22Rv1 (cell line): Measurements from ENCODE around the gene PARD3.

Source experiments
- CTCF ChIP-seq: fragments of 450-650 bp; IDR thresholded peaks from 2 replicates; pipeline ENCODE4 v1.5.1; 2017; ENCODE audit warnings: mild to moderate bottlenecking
- ZFX ChIP-seq: fragments of 450-650 bp; IDR thresholded peaks from 2 replicates; pipeline ENCODE4 v1.6.1; 2017; ENCODE audit warnings: antibody characterized with exemption, borderline replicate concordance

DNA sequence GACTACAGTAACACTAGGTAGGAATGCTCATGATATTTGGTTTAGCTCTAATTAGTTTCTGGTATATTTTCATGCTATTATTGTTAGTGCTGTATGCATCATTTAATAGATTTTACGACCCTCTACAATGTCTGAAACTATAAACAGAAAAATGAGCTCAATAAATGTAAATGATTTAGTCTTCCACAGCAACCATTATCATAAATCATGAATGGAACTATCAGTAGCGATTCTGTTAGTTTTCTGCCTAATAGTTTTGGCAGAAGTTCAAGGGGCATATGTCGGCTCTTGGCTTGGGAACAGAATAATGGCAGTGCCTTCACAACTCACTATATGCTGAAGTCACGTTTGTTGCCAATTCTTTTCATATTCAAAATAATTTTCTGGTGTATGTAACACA lies 494.8 kb downstream of the PARD3 start:
- TF ChIP-seq CTCF (no peak), ZFX (no peak)
